HepG2 (cell line): ENCODE data around the gene ZNF454. TPM values are rescaled to one million over a fixed set of nuclear protein-coding genes. Genes with fewer than 3 reads are reported as not detected.

Experiments
- ADNP ChIP-seq: sonication (generic); formaldehyde crosslinking; IDR thresholded peaks from 2 replicates; pipeline ENCODE4 v1.4.0; 2020; ENCODE audit warnings: missing genetic modification reagents
- EED ChIP-seq: sonication (generic); formaldehyde crosslinking; IDR thresholded peaks from 2 replicates; pipeline ENCODE4 v1.5.0; 2020; ENCODE audit warnings: mild to moderate bottlenecking, missing genetic modification reagents
- HNRNPL ChIP-seq: fragments of 200-400 bp; formaldehyde crosslinking; IDR thresholded peaks from 2 replicates; pipeline ENCODE4 v1.6.1; 2017; ENCODE audit warnings: mild to moderate bottlenecking, low read depth, low read length
- KDM2A ChIP-seq: sonication (generic); formaldehyde crosslinking; IDR thresholded peaks from 2 replicates; pipeline ENCODE4 v1.4.0; 2020; ENCODE audit warnings: low read depth, missing genetic modification reagents, borderline replicate concordance
- KLF16 ChIP-seq, 2 experiments: sonication (generic) in 1 of 2; formaldehyde crosslinking in 1 of 2; IDR thresholded peaks; 2 replicates each; pipeline versions ENCODE4 v1.6.1 to v1.8.0; 2016 to 2023; ENCODE audit warnings: missing genetic modification reagents in 2 of 2, missing compliant biosample characterization in 1 of 2
- ZBTB38 ChIP-seq: sonication (generic); formaldehyde crosslinking; IDR thresholded peaks from 2 replicates; pipeline ENCODE4 v1.5.1; 2020; ENCODE audit warnings: mild to moderate bottlenecking, missing genetic modification reagents
- ZNF251 ChIP-seq: sonication (generic); formaldehyde crosslinking; IDR thresholded peaks from 2 replicates; pipeline ENCODE4 v1.9.0; 2021; ENCODE audit warnings: mild to moderate bottlenecking, missing genetic modification reagents
- ZNF430 ChIP-seq: sonication (generic); formaldehyde crosslinking; IDR thresholded peaks from 2 replicates; pipeline ENCODE4 v1.9.0; 2021; ENCODE audit warnings: mild to moderate bottlenecking, missing genetic modification reagents
- ZNF569 ChIP-seq: sonication (generic); formaldehyde crosslinking; IDR thresholded peaks from 2 replicates; pipeline ENCODE4 v1.5.0; 2020; ENCODE audit warnings: mild to moderate bottlenecking, missing genetic modification reagents, moderate library complexity, borderline replicate concordance
- ZNF678 ChIP-seq: sonication (generic); formaldehyde crosslinking; IDR thresholded peaks from 2 replicates; pipeline ENCODE4 v1.4.0; 2020; ENCODE audit warnings: mild to moderate bottlenecking, missing genetic modification reagents
- ZNF879 ChIP-seq: sonication (generic); formaldehyde crosslinking; IDR thresholded peaks from 2 replicates; pipeline ENCODE4 v1.8.1; 2023; ENCODE audit warnings: missing genetic modification reagents
- polyA plus RNA-seq, 8 experiments: library from polyadenylated mRNA; depleted of rRNA in 3 of 8; stranded (reverse) in 7 of 8; unstranded in 1 of 8; fragments of >200 nt; fragmentation: Illumina TruSeq in 4 of 8; extraction: Trizol in 4 of 8; gene quantifications; 2 replicates each; pipeline versions ENCODE4 v1.2.1 to v1.2.3, GENCODE V29; 2011 to 2016; ENCODE audit warnings: low read depth in 4 of 8, missing spikeins in 1 of 8, mixed read lengths in 1 of 8; ENCODE audit not compliant: insufficient read depth in 1 of 8
- total RNA-seq, 5 experiments: library from RNA; depleted of rRNA; stranded (reverse); fragments of >200 nt; fragmentation: Illumina TruSeq; extraction: Trizol; gene quantifications; 2 replicates each; pipeline ENCODE4 v1.2.3, GENCODE V29; 2016; ENCODE audit warnings: low read depth in 1 of 5
- TF ChIP-seq, protein P1 (sequence below): sonication (generic); formaldehyde crosslinking; IDR thresholded peaks from 2 replicates; pipeline ENCODE4 v1.5.1; 2020; ENCODE audit warnings: mild to moderate bottlenecking, missing genetic modification reagents
- TF ChIP-seq, protein P2 (sequence below): sonication (generic); formaldehyde crosslinking; IDR thresholded peaks from 2 replicates; pipeline ENCODE4 v1.4.0; 2020; ENCODE audit warnings: missing genetic modification reagents, borderline replicate concordance
- TF ChIP-seq, protein P3 (sequence below): sonication (generic); formaldehyde crosslinking; IDR thresholded peaks from 2 replicates; pipeline ENCODE4 v1.4.0; 2020; ENCODE audit warnings: low read depth, mild to moderate bottlenecking, missing genetic modification reagents
- TF ChIP-seq, protein P4 (sequence below): sonication (generic); formaldehyde crosslinking; IDR thresholded peaks from 2 replicates; pipeline ENCODE4 v1.4.0; 2020; ENCODE audit warnings: missing genetic modification reagents
- TF ChIP-seq, protein P5 (sequence below): sonication (generic); formaldehyde crosslinking; IDR thresholded peaks from 2 replicates; pipeline ENCODE4 v1.5.0; 2020; ENCODE audit warnings: missing genetic modification reagents

The ZNF454 gene
- total and polyA plus RNA-seq, 2 of the 13 experiments (the other 11 are each of a cell fraction or from before 2014, with no cell fraction given), result 0.16 TPM; not detected in 1

DNA sequence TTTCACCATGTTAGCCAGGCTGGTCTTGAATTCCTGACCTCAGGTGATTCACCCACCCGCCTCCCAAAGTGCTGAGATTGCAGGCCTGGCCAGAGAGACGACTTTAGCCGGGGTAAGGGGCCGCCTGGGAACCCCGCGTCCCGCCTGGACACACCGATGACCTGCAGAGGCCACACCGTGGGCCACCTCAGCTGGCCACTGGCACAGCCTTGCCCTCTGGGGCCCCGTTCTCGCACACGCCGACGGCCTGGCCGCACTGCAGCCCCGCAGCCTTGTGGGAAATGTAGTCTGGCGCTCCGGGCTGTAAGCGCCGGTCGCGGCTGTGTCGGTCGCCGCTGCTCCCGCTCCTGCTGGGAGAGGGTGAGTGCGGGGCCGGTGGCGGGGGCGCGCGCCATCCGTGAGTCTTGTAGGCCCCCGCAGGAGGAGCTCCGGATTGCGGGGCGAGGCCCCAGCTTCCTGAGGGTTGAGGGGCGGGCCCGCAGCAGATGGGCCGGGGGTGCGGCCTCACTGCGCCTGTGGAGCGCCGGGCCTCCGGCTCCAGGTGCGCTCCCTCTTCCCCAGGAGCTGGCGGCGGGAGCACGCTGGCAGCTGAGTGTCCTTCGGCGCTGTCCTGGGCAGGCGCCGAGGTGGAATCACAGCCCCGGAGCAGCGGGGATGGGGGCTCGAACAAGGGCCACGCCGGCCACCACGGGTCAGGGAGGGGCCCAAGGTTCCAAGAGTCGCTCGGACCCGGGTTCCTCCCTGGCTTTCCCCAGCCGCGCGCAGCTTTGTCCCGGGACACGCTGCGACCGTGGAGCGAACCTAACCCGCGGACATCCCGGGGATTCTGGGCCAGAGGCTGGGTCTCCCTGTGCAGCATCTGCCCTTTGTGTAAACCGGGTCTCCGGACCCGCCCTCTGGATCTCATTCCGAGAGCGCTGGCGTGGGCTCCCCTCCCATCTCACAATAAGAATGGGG, 45.1 kb upstream of the ZNF454 start, which contains the start of gene ZFP2 (continued):
- TF ChIP-seq HNRNPL, result peak; percentile 78; the same call in 1 of the 2 replicates
- TF ChIP-seq, protein P1, sequence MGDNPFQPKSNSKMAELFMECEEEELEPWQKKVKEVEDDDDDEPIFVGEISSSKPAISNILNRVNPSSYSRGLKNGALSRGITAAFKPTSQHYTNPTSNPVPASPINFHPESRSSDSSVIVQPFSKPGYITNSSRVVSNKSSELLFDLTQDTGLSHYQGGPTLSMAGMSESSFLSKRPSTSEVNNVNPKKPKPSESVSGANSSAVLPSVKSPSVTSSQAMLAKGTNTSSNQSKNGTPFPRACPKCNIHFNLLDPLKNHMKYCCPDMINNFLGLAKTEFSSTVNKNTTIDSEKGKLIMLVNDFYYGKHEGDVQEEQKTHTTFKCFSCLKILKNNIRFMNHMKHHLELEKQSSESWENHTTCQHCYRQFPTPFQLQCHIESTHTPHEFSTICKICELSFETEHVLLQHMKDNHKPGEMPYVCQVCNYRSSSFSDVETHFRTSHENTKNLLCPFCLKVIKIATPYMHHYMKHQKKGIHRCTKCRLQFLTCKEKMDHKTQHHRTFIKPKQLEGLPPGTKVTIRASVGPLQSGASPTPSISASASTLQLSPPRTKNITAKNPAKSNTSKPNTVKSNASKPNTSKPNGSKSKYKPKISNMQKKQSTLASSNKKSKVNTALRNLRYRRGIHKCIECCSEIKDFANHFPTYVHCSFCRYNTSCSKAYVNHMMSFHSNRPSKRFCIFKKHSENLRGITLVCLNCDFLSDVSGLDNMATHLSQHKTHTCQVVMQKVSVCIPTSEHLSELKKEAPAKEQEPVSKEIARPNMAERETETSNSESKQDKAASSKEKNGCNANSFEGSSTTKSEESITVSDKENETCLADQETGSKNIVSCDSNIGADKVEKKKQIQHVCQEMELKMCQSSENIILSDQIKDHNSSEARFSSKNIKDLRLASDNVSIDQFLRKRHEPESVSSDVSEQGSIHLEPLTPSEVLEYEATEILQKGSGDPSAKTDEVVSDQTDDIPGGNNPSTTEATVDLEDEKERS (CRISPR knock-in tag), result no peak
- TF ChIP-seq, protein P2, sequence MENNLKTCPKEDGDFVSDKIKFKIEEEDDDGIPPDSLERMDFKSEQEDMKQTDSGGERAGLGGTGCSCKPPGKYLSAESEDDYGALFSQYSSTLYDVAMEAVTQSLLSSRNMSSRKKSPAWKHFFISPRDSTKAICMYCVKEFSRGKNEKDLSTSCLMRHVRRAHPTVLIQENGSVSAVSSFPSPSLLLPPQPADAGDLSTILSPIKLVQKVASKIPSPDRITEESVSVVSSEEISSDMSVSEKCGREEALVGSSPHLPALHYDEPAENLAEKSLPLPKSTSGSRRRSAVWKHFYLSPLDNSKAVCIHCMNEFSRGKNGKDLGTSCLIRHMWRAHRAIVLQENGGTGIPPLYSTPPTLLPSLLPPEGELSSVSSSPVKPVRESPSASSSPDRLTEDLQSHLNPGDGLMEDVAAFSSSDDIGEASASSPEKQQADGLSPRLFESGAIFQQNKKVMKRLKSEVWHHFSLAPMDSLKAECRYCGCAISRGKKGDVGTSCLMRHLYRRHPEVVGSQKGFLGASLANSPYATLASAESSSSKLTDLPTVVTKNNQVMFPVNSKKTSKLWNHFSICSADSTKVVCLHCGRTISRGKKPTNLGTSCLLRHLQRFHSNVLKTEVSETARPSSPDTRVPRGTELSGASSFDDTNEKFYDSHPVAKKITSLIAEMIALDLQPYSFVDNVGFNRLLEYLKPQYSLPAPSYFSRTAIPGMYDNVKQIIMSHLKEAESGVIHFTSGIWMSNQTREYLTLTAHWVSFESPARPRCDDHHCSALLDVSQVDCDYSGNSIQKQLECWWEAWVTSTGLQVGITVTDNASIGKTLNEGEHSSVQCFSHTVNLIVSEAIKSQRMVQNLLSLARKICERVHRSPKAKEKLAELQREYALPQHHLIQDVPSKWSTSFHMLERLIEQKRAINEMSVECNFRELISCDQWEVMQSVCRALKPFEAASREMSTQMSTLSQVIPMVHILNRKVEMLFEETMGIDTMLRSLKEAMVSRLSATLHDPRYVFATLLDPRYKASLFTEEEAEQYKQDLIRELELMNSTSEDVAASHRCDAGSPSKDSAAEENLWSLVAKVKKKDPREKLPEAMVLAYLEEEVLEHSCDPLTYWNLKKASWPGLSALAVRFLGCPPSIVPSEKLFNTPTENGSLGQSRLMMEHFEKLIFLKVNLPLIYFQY (CRISPR knock-in tag), result no peak
- no peak for TF ChIP-seq ZNF430 (CRISPR knock-in tag)
- TF ChIP-seq KDM2A, result peak; percentile 63; the same call in 1 of the 2 replicates
- TF ChIP-seq KLF16 (CRISPR knock-in tag; IDR thresholded peaks at IDR 0.05), result peak in 1 of 2 experiments; percentile 22; a peak in 1 of 4 replicates
- TF ChIP-seq, protein P3, sequence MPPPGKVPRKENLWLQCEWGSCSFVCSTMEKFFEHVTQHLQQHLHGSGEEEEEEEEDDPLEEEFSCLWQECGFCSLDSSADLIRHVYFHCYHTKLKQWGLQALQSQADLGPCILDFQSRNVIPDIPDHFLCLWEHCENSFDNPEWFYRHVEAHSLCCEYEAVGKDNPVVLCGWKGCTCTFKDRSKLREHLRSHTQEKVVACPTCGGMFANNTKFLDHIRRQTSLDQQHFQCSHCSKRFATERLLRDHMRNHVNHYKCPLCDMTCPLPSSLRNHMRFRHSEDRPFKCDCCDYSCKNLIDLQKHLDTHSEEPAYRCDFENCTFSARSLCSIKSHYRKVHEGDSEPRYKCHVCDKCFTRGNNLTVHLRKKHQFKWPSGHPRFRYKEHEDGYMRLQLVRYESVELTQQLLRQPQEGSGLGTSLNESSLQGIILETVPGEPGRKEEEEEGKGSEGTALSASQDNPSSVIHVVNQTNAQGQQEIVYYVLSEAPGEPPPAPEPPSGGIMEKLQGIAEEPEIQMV (CRISPR knock-in tag), result no peak
- TF ChIP-seq ZNF251 (CRISPR knock-in tag), result no peak
- TF ChIP-seq ADNP (CRISPR knock-in tag), result no peak
- TF ChIP-seq ZNF678 (CRISPR knock-in tag), result no peak
- no peak for TF ChIP-seq ZNF569 (CRISPR knock-in tag)
- TF ChIP-seq ZNF879, result no peak
- TF ChIP-seq, protein P4, sequence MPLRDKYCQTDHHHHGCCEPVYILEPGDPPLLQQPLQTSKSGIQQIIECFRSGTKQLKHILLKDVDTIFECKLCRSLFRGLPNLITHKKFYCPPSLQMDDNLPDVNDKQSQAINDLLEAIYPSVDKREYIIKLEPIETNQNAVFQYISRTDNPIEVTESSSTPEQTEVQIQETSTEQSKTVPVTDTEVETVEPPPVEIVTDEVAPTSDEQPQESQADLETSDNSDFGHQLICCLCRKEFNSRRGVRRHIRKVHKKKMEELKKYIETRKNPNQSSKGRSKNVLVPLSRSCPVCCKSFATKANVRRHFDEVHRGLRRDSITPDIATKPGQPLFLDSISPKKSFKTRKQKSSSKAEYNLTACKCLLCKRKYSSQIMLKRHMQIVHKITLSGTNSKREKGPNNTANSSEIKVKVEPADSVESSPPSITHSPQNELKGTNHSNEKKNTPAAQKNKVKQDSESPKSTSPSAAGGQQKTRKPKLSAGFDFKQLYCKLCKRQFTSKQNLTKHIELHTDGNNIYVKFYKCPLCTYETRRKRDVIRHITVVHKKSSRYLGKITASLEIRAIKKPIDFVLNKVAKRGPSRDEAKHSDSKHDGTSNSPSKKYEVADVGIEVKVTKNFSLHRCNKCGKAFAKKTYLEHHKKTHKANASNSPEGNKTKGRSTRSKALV (CRISPR knock-in tag), result peak; percentile 72; the same call in 1 of the 2 replicates
- peak; percentile 61; the same call in 1 of the 2 replicates for TF ChIP-seq EED (CRISPR knock-in tag)
- TF ChIP-seq, protein P5, sequence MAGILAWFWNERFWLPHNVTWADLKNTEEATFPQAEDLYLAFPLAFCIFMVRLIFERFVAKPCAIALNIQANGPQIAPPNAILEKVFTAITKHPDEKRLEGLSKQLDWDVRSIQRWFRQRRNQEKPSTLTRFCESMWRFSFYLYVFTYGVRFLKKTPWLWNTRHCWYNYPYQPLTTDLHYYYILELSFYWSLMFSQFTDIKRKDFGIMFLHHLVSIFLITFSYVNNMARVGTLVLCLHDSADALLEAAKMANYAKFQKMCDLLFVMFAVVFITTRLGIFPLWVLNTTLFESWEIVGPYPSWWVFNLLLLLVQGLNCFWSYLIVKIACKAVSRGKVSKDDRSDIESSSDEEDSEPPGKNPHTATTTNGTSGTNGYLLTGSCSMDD (CRISPR knock-in tag), result no peak
- no peak for TF ChIP-seq ZBTB38 (CRISPR knock-in tag)
